Measurements from ENCODE around the gene CYBRD1.

The CYBRD1 gene

GRCh38 chr2:171583566-171583965 is 61.3 kb downstream of the CYBRD1 start:
- Histone ChIP-seq H4K8ac (ENCODE audit: low read depth, low read length) (no peak overlapping the region), H3K9ac (ENCODE audit: low read length) (no peak overlapping the region), H4K91ac (ENCODE audit: low read depth, low read length) (no peak overlapping the region), H3K23ac (ENCODE audit: low read length) (no peak overlapping the region), H3K27ac (ENCODE audit: low read depth, low read length) (no peak overlapping the region), H3K27me3 (ENCODE audit: insufficient read depth, low read length) (no peaks in the 10 kb centered on the region), H3K4me2 (ENCODE audit: low read length) (no peak overlapping the region), H3K4me1 (ENCODE audit: control insufficient read depth in 1 of 2, insufficient read depth in 2 of 2, low read length in 2 of 2) (no peaks in the 10 kb centered on the region), H3K4me3 (ENCODE audit: low read depth, low read length) (no peak overlapping the region), H3K9me3 (ENCODE audit: insufficient read depth, low read depth, low read length) (no peaks in the 10 kb centered on the region), H3K14ac (ENCODE audit: low read length) (no peak overlapping the region), H3K79me1 (ENCODE audit: low read length) (no peaks in the 10 kb centered on the region), H2BK12ac (ENCODE audit: low read length) (no peak overlapping the region), H3K79me2 (ENCODE audit: control insufficient read depth, insufficient read depth, low read length, poor library complexity) (no peaks in the 10 kb centered on the region), H2BK5ac (ENCODE audit: low read depth, low read length, poor library complexity) (no peak overlapping the region), H4K12ac (ENCODE audit: low read depth, low read length) (no peak overlapping the region), H2BK120ac (ENCODE audit: insufficient read depth, low read length, poor library complexity) (no peak overlapping the region), H3K4ac (ENCODE audit: low read depth, low read length) (no peak overlapping the region), H3K36me3 (ENCODE audit: control insufficient read depth in 1 of 2, insufficient read depth in 2 of 2, low read length in 2 of 2) (no peaks in the 10 kb centered on the region), H2AK5ac (ENCODE audit: low read length) (no peak overlapping the region), H2AFZ (ENCODE audit: insufficient read depth, low read length, poor library complexity) (no peak overlapping the region), H3K18ac (ENCODE audit: low read length) (no peak overlapping the region)
- no peak for DNase-seq
- WGBS (ENCODE audit: extremely low coverage, insufficient coverage, insufficient read length): no CpG with 5 or more reads among the region's 1 CpG

- H3K23ac ChIP-seq (ENCODE audit: low read length): no peak overlapping the region
- H2BK12ac ChIP-seq (ENCODE audit: low read length): no peak overlapping the region
- no peaks in the 10 kb centered on the region for H3K79me2 ChIP-seq (ENCODE audit: control insufficient read depth, insufficient read depth, low read length, poor library complexity)
- no peak overlapping the region for H3K14ac ChIP-seq (ENCODE audit: low read length)
- no peak overlapping the region for H2BK120ac ChIP-seq (ENCODE audit: insufficient read depth, low read length, poor library complexity)
- no peak overlapping the region for H2BK5ac ChIP-seq (ENCODE audit: low read depth, low read length, poor library complexity)
- H3K9me3 ChIP-seq (ENCODE audit: insufficient read depth, low read depth, low read length): no peaks in the 10 kb centered on the region
- no peak for DNase-seq
- H3K27me3 ChIP-seq (ENCODE audit: insufficient read depth, low read length): no peaks in the 10 kb centered on the region
- no peak overlapping the region for H3K4me2 ChIP-seq (ENCODE audit: low read length)
- H4K12ac ChIP-seq (ENCODE audit: low read depth, low read length): no peak overlapping the region
- no peak overlapping the region for H3K9ac ChIP-seq (ENCODE audit: low read length)
- H4K91ac ChIP-seq (ENCODE audit: low read depth, low read length): no peak overlapping the region
- no peak overlapping the region for H2AFZ ChIP-seq (ENCODE audit: insufficient read depth, low read length, poor library complexity)
- no peaks in the 10 kb centered on the region for H3K4me1 ChIP-seq (ENCODE audit: control insufficient read depth in 1 of 2, insufficient read depth in 2 of 2, low read length in 2 of 2)
- no peak overlapping the region for H3K4ac ChIP-seq (ENCODE audit: low read depth, low read length)
- WGBS (ENCODE audit: extremely low coverage, insufficient coverage, insufficient read length): no CpG with 5 or more reads among the region's 1 CpG
- no peaks in the 10 kb centered on the region for H3K79me1 ChIP-seq (ENCODE audit: low read length)
- no peak overlapping the region for H4K8ac ChIP-seq (ENCODE audit: low read depth, low read length)
- H3K27ac ChIP-seq (ENCODE audit: low read depth, low read length): no peak overlapping the region
- no peaks in the 10 kb centered on the region for H3K36me3 ChIP-seq (ENCODE audit: control insufficient read depth in 1 of 2, insufficient read depth in 2 of 2, low read length in 2 of 2)
- H2AK5ac ChIP-seq (ENCODE audit: low read length): no peak overlapping the region
- no peak overlapping the region for H3K18ac ChIP-seq (ENCODE audit: low read length)
- no peak overlapping the region for H3K4me3 ChIP-seq (ENCODE audit: low read depth, low read length)
Measured at GRCh38 chr2:171584001-171584400, 61.7 kb downstream of the CYBRD1 start.

GRCh38 chr2:171587132-171587531 is 64.9 kb downstream of the CYBRD1 start:
- Histone ChIP-seq H3K79me1 (ENCODE audit: low read length) (no peaks in the 10 kb centered on the region), H3K4me2 (ENCODE audit: low read length) (no peak overlapping the region), H2AK5ac (ENCODE audit: low read length) (no peak overlapping the region), H4K8ac (ENCODE audit: low read depth, low read length) (no peak overlapping the region), H3K27me3 (ENCODE audit: insufficient read depth, low read length) (no peaks in the 10 kb centered on the region), H2BK5ac (ENCODE audit: low read depth, low read length, poor library complexity) (no peak overlapping the region), H2BK120ac (ENCODE audit: insufficient read depth, low read length, poor library complexity) (no peak overlapping the region), H3K9me3 (ENCODE audit: insufficient read depth, low read depth, low read length) (no peaks in the 10 kb centered on the region), H3K27ac (ENCODE audit: low read depth, low read length) (no peak overlapping the region), H2BK12ac (ENCODE audit: low read length) (no peak overlapping the region), H3K18ac (ENCODE audit: low read length) (no peak overlapping the region), H3K23ac (ENCODE audit: low read length) (no peak overlapping the region), H3K36me3 (ENCODE audit: control insufficient read depth in 1 of 2, insufficient read depth in 2 of 2, low read length in 2 of 2) (no peaks in the 10 kb centered on the region), H3K4me3 (ENCODE audit: low read depth, low read length) (no peak overlapping the region), H3K14ac (ENCODE audit: low read length) (no peak overlapping the region), H4K91ac (ENCODE audit: low read depth, low read length) (no peak overlapping the region), H3K4ac (ENCODE audit: low read depth, low read length) (no peak overlapping the region), H3K9ac (ENCODE audit: low read length) (no peak overlapping the region), H4K12ac (ENCODE audit: low read depth, low read length) (no peak overlapping the region), H3K79me2 (ENCODE audit: control insufficient read depth, insufficient read depth, low read length, poor library complexity) (no peaks in the 10 kb centered on the region), H2AFZ (ENCODE audit: insufficient read depth, low read length, poor library complexity) (no peak overlapping the region), H3K4me1 (ENCODE audit: control insufficient read depth in 1 of 2, insufficient read depth in 2 of 2, low read length in 2 of 2) (no peaks in the 10 kb centered on the region)
- no peak for DNase-seq
- WGBS (ENCODE audit: extremely low coverage, insufficient coverage, insufficient read length): no CpG with 5 or more reads among the region's 4 CpGs

- no peak for DNase-seq
- Histone ChIP-seq H2AFZ (ENCODE audit: insufficient read depth, low read length, poor library complexity) (no peak overlapping the region), H3K27ac (ENCODE audit: low read depth, low read length) (no peak overlapping the region), H3K4me2 (ENCODE audit: low read length) (no peak overlapping the region), H2BK120ac (ENCODE audit: insufficient read depth, low read length, poor library complexity) (no peak overlapping the region), H3K79me2 (ENCODE audit: control insufficient read depth, insufficient read depth, low read length, poor library complexity) (no peaks in the 10 kb centered on the region), H4K91ac (ENCODE audit: low read depth, low read length) (no peak overlapping the region), H3K79me1 (ENCODE audit: low read length) (no peaks in the 10 kb centered on the region), H3K4me3 (ENCODE audit: low read depth, low read length) (no peak overlapping the region), H3K27me3 (ENCODE audit: insufficient read depth, low read length) (no peaks in the 10 kb centered on the region), H3K4me1 (ENCODE audit: control insufficient read depth in 1 of 2, insufficient read depth in 2 of 2, low read length in 2 of 2) (no peaks in the 10 kb centered on the region), H3K9ac (ENCODE audit: low read length) (no peak overlapping the region), H3K14ac (ENCODE audit: low read length) (no peak overlapping the region), H3K18ac (ENCODE audit: low read length) (no peak overlapping the region), H3K36me3 (ENCODE audit: control insufficient read depth in 1 of 2, insufficient read depth in 2 of 2, low read length in 2 of 2) (no peaks in the 10 kb centered on the region), H3K4ac (ENCODE audit: low read depth, low read length) (no peak overlapping the region), H3K9me3 (ENCODE audit: insufficient read depth, low read depth, low read length) (no peaks in the 10 kb centered on the region), H2BK12ac (ENCODE audit: low read length) (no peak overlapping the region), H3K23ac (ENCODE audit: low read length) (no peak overlapping the region), H2AK5ac (ENCODE audit: low read length) (no peak overlapping the region), H4K8ac (ENCODE audit: low read depth, low read length) (no peak overlapping the region), H2BK5ac (ENCODE audit: low read depth, low read length, poor library complexity) (no peak overlapping the region), H4K12ac (ENCODE audit: low read depth, low read length) (no peak overlapping the region)
- no CpG with 5 or more reads among the region's 4 CpGs for WGBS (ENCODE audit: extremely low coverage, insufficient coverage, insufficient read length)
Measured at GRCh38 chr2:171587567-171587966, 65.3 kb downstream of the CYBRD1 start.
